ENCODE data around the gene RNF213. TPM values are rescaled to one million over a fixed set of nuclear protein-coding genes. Genes with fewer than 3 reads are reported as not detected.
"Not testable (repeated sequence)": the region's sequence is repeated elsewhere in the genome, so short reads cannot be mapped to it uniquely, and the experiment has no call there.

Gene RNF213
- total and polyA plus RNA-seq, 4 donors, result 18.2 to 104 (median 33.5) TPM

GRCh38 chr17:80257716-80258213 lies 2.9 kb upstream of the RNF213 start:
- Histone ChIP-seq H3K27ac (ENCODE audit: low read depth in 1 of 2, low read length in 2 of 2) (no peak overlapping the region), H3K27me3 (ENCODE audit: control insufficient read depth in 4 of 4, insufficient read depth in 4 of 4, low read length in 3 of 4) (no peaks in the 10 kb centered on the region), H3K4me1 (ENCODE audit: control insufficient read depth in 4 of 4, insufficient read depth in 4 of 4, low read length in 3 of 4) (peaks cover 2 to 18% (median 15%) of the 10 kb centered on the region in 4 donors), H3K9me3 (ENCODE audit: control insufficient read depth in 4 of 4, low read length in 3 of 4) (no peaks in the 10 kb centered on the region), H3K9ac (ENCODE audit: low read depth in 1 of 2, low read length in 2 of 2) (no peak overlapping the region), H3K36me3 (ENCODE audit: control insufficient read depth in 4 of 4, insufficient read depth in 3 of 4, low read depth in 1 of 4, low read length in 3 of 4) (no peaks in the 10 kb centered on the region), H3K4me3 (ENCODE audit: low read depth in 1 of 3, low read length in 3 of 3) (no peak overlapping the region)
- TF ChIP-seq CTCF (IDR thresholded peaks at IDR 0.05; ENCODE audit: low read depth, low read length, missing input control) (no peak), RXRA (IDR thresholded peaks at IDR 0.05) (no peak)
- 79% methylated on average over 14 of the region's 14 CpGs for WGBS
- no peak for DNase-seq (ENCODE audit: low spot score)

- H3K27ac ChIP-seq (ENCODE audit: low read depth in 1 of 2, low read length in 2 of 2); H3K4me3 ChIP-seq (ENCODE audit: low read depth in 1 of 3, low read length in 3 of 3); H3K36me3 ChIP-seq (ENCODE audit: control insufficient read depth in 4 of 4, insufficient read depth in 3 of 4, low read depth in 1 of 4, low read length in 3 of 4); H3K27me3 ChIP-seq (ENCODE audit: control insufficient read depth in 4 of 4, insufficient read depth in 4 of 4, low read length in 3 of 4); H3K9me3 ChIP-seq (ENCODE audit: control insufficient read depth in 4 of 4, low read length in 3 of 4); H3K9ac ChIP-seq (ENCODE audit: low read depth in 1 of 2, low read length in 2 of 2); DNase-seq (ENCODE audit: low spot score): not testable (repeated sequence)
- peaks cover 7 to 24% (median 20%) of the 10 kb centered on the region in 4 donors for H3K4me1 ChIP-seq (ENCODE audit: control insufficient read depth in 4 of 4, insufficient read depth in 4 of 4, low read length in 3 of 4)
- WGBS, result 91% methylated on average over 2 of the region's 2 CpGs
These were observed 2.4 kb upstream of the RNF213 start for GRCh38 chr17:80258296-80258695.

DNA sequence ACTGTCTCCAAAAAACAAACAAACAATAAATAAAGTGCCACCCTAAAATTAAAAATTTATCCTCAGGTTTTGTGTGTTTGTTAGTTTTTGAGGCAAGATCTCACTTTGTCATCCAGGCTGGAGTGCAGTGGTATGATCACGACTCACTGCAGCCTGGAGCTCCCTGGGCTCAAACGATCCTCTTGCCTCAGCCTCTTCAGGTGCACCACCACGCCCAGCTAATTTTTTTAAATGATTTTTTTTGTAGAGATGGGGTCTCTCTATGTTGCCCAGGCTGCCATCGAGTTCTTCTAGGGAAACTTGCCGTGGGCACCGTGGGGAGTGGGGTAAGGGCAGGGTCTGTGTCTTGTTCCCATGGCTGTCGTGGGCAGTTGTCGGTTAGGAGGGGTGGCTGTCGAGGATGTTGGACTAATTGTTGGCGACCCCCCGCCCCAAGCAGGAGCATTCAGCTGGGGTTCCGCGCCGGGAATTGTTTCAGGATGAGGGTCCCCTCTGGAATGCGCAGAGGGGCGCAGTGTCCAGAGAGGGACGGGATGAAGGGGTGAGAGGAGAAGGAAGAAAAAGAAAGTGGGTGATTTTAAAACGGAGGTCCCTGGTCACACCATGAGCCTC lies 1.1 kb upstream of the RNF213 start:
- DNase-seq (ENCODE audit: low spot score), result no peak
- no peaks in the 10 kb centered on the region for H3K36me3 ChIP-seq (ENCODE audit: control insufficient read depth in 4 of 4, insufficient read depth in 3 of 4, low read depth in 1 of 4, low read length in 3 of 4)
- no peaks in the 10 kb centered on the region for H3K27me3 ChIP-seq (ENCODE audit: control insufficient read depth in 4 of 4, insufficient read depth in 4 of 4, low read length in 3 of 4)
- peak overlapping the region in 2 of 3 donors; percentile 59 to 97 for H3K4me3 ChIP-seq (ENCODE audit: low read depth in 1 of 3, low read length in 3 of 3)
- H3K27ac ChIP-seq (ENCODE audit: low read depth in 1 of 2, low read length in 2 of 2), result peak overlapping the region; percentile 78 to 84
- H3K9me3 ChIP-seq (ENCODE audit: control insufficient read depth in 4 of 4, low read length in 3 of 4), result no peaks in the 10 kb centered on the region
- peaks cover 12 to 36% (median 31%) of the 10 kb centered on the region in 4 donors for H3K4me1 ChIP-seq (ENCODE audit: control insufficient read depth in 4 of 4, insufficient read depth in 4 of 4, low read length in 3 of 4)
- WGBS, result 61% methylated on average over 18 of the region's 18 CpGs
- peak overlapping the region; percentile 7 to 54 for H3K9ac ChIP-seq (ENCODE audit: low read depth in 1 of 2, low read length in 2 of 2)
- TF ChIP-seq FOXA2 (IDR thresholded peaks at IDR 0.05) (no peak), REST (IDR thresholded peaks at IDR 0.05) (no peak), RXRA (IDR thresholded peaks at IDR 0.05) (no peak), EGR1 (IDR thresholded peaks at IDR 0.05; ENCODE audit: low read depth in 2 of 2) (no peak), ZBTB33 (IDR thresholded peaks at IDR 0.05) (no peak), YY1 (IDR thresholded peaks at IDR 0.05) (no peak), GABPA (IDR thresholded peaks at IDR 0.05 in 1 of 2, conservative IDR thresholded peaks at IDR 0.05 in 1 of 2) (no peak), RAD21 (IDR thresholded peaks at IDR 0.05) (no peak), HNF4A (conservative IDR thresholded peaks at IDR 0.05) (no peak), ATF3 (IDR thresholded peaks at IDR 0.05) (no peak)
- TF ChIP-seq, protein P1, sequence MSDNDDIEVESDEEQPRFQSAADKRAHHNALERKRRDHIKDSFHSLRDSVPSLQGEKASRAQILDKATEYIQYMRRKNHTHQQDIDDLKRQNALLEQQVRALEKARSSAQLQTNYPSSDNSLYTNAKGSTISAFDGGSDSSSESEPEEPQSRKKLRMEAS (IDR thresholded peaks at IDR 0.05), result no peak

All from liver (tissue), 9 donors.